Mesenchymal stem cell (in vitro differentiated cells and primary cell): ENCODE results near the gene SAMD4B.

Source experiments
- DNase-seq: peaks from one replicate; pipeline ENCODE4 v3.0.0-alpha.2; 2013
- H2AFZ ChIP-seq: one replicate; pipeline ENCODE4 v1.6.1; 2013; ENCODE audit warnings: low read depth, mild to moderate bottlenecking, control low read depth, inconsistent platforms, low read length, moderate library complexity
- H2AK5ac ChIP-seq: 2 replicates; pipeline ENCODE4 v1.6.1; 2013; ENCODE audit warnings: low read length, moderate library complexity, mild to moderate bottlenecking, inconsistent platforms; ENCODE audit not compliant: severe bottlenecking
- H2BK120ac ChIP-seq: one replicate; pipeline ENCODE4 v1.6.1; 2013; ENCODE audit warnings: low read depth, mild to moderate bottlenecking, inconsistent platforms, low read length, moderate library complexity
- H2BK12ac ChIP-seq, 2 experiments: one replicate each; pipeline ENCODE4 v1.6.1; 2013; ENCODE audit warnings: inconsistent platforms in 2 of 2, low read length in 2 of 2, mild to moderate bottlenecking in 2 of 2, moderate library complexity in 2 of 2, control low read depth in 1 of 2
- H2BK15ac ChIP-seq: one replicate; pipeline ENCODE4 v1.6.1; 2013; ENCODE audit warnings: mild to moderate bottlenecking, low read depth, inconsistent platforms; ENCODE audit not compliant: poor library complexity, severe bottlenecking
- H2BK5ac ChIP-seq: 2 replicates; pipeline ENCODE4 v1.6.1; 2013; ENCODE audit warnings: low read depth, mild to moderate bottlenecking, low read length, control low read depth, inconsistent platforms; ENCODE audit not compliant: poor library complexity, severe bottlenecking
- H3K14ac ChIP-seq, 2 experiments: one replicate each; pipeline ENCODE4 v1.6.1; 2013; ENCODE audit warnings: inconsistent platforms in 2 of 2, low read length in 2 of 2, control low read depth in 1 of 2, mild to moderate bottlenecking in 1 of 2, moderate library complexity in 1 of 2
- H3K18ac ChIP-seq, 2 experiments: one replicate each; pipeline ENCODE4 v1.6.1; 2013; ENCODE audit warnings: inconsistent platforms in 2 of 2, low read length in 2 of 2, control low read depth in 1 of 2, low read depth in 1 of 2, mild to moderate bottlenecking in 1 of 2
- H3K23ac ChIP-seq, 2 experiments: one replicate each; pipeline ENCODE4 v1.6.1; 2013; ENCODE audit warnings: inconsistent platforms in 2 of 2, low read length in 2 of 2, mild to moderate bottlenecking in 2 of 2, moderate library complexity in 2 of 2, control low read depth in 1 of 2
- H3K27ac ChIP-seq: 2 replicates; pipeline ENCODE4 v1.5.1; 2013; ENCODE audit warnings: mild to moderate bottlenecking, moderate library complexity, low read length, control low read depth, inconsistent platforms; ENCODE audit not compliant: poor library complexity, severe bottlenecking
- H3K27me3 ChIP-seq, 2 experiments: 2 replicates each; pipeline versions ENCODE4 v1.6.1 to v1.7.0; 2013; ENCODE audit warnings: low read length in 2 of 2, mild to moderate bottlenecking in 2 of 2, moderate library complexity in 2 of 2, control low read depth in 1 of 2, inconsistent platforms in 1 of 2; ENCODE audit not compliant: control insufficient read depth in 1 of 2, insufficient read depth in 1 of 2
- H3K36me3 ChIP-seq, 2 experiments: 2 replicates each; pipeline versions ENCODE4 v1.6.1 to v1.7.0; 2013; ENCODE audit warnings: low read length in 2 of 2, control low read depth in 1 of 2, inconsistent platforms in 1 of 2, low read depth in 1 of 2, mild to moderate bottlenecking in 1 of 2; ENCODE audit not compliant: insufficient read depth in 2 of 2, control insufficient read depth in 1 of 2
- H3K4ac ChIP-seq, 2 experiments: one replicate each; pipeline ENCODE4 v1.6.1; 2013; ENCODE audit warnings: inconsistent platforms in 2 of 2, low read length in 2 of 2, mild to moderate bottlenecking in 2 of 2, moderate library complexity in 2 of 2, control low read depth in 1 of 2, low read depth in 1 of 2
- H3K4me1 ChIP-seq: 2 replicates; pipeline ENCODE4 v1.6.1; 2013; ENCODE audit warnings: low read depth, low read length, control low read depth; ENCODE audit not compliant: control insufficient read depth, insufficient read depth
- H3K4me2 ChIP-seq: 2 replicates; pipeline ENCODE4 v1.6.1; 2013; ENCODE audit warnings: low read length, mild to moderate bottlenecking, inconsistent platforms; ENCODE audit not compliant: poor library complexity, severe bottlenecking
- H3K4me3 ChIP-seq, 2 experiments: 2 replicates each; pipeline versions ENCODE4 v1.5.1 to v1.7.0; 2013; ENCODE audit warnings: low read length in 2 of 2, mild to moderate bottlenecking in 2 of 2, control low read depth in 1 of 2, low read depth in 1 of 2; ENCODE audit not compliant: insufficient read depth in 1 of 2
- H3K79me1 ChIP-seq: replicated peaks from 2 replicates; pipeline ENCODE4 v1.6.1; 2013; ENCODE audit warnings: mild to moderate bottlenecking, control low read depth, low read length, inconsistent platforms; ENCODE audit not compliant: poor library complexity, severe bottlenecking
- H3K9ac ChIP-seq: 2 replicates; pipeline ENCODE4 v1.7.0; 2013; ENCODE audit warnings: mild to moderate bottlenecking, low read length, moderate library complexity
- H3K9me3 ChIP-seq: 2 replicates; pipeline ENCODE4 v1.7.0; 2013; ENCODE audit warnings: mild to moderate bottlenecking, low read length; ENCODE audit not compliant: control insufficient read depth
- H4K8ac ChIP-seq: one replicate; pipeline ENCODE4 v1.6.1; 2013; ENCODE audit warnings: inconsistent platforms, mild to moderate bottlenecking, low read length, moderate library complexity
- H4K91ac ChIP-seq: one replicate; pipeline ENCODE4 v1.6.1; 2013; ENCODE audit warnings: mild to moderate bottlenecking, low read length, inconsistent platforms
- WGBS: methylation state at CpG from one replicate; pipeline ENCODE4 v1.1.7; 2013; ENCODE audit warnings: mixed read lengths; 5-methylcytosine and 5-hydroxymethylcytosine counted together

SAMD4B gene

DNA sequence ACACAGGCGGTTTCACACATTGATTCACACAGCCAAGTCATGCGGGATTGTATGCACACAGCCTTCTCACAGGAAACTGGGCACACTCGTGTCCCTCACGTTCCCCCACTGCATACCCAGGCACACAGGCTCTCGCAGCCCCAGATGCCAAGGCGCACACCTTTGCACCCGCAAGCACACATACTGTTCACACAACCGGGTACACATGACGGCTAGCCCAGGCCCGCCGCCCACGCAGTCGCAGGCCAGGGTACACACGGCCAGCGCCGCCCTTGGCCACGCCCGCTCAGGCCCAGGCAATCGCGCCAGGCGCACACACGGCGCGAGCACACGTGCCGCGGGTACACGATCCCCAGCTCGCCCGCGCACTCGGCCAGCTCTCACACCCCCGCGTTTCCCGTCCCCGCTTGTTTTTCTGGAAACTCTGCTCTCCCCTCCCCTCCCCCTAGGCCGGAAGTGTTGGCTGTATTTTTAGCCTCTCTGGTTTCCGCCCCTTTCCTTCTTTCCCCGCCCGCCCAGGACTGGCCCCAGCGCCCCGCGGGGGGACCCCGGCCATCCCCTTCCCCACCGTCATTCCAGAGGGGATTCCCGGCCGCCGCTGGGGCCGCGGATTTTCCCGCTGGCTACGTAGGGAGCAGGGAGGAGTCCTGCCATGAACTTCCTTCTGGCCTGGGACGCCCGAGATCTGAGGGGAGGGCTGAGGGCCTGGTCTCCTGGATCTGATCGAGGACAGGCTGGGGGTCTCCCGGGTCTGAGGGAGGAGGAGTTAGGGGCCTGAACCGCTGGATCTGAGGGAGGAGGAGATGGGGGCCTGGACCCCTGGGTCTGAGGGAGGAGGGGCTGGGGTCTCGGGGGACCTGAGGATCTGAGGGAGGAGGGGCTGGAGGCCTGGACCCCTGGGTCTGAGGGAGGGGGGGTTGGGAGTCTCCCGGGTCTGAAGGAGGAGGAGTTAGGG, 60.4 kb downstream of the SAMD4B start:
- peak; percentile 96 for DNase-seq
- peak overlapping the region; percentile 89 for H2AK5ac ChIP-seq
- peak overlapping the region; percentile 100 for H2BK120ac ChIP-seq
- H3K9me3 ChIP-seq, result no peaks in the 10 kb centered on the region
- H3K27me3 ChIP-seq, result no peaks in the 10 kb centered on the region
- H3K18ac ChIP-seq, result peak overlapping the region; percentile 97 to 100
- H3K27ac ChIP-seq, result peak overlapping the region; percentile 85
- peak overlapping the region; percentile 52 to 68 for H3K4me3 ChIP-seq
- H3K4me1 ChIP-seq, result peaks cover 31% of the 10 kb centered on the region
- peak overlapping the region; percentile 99 for H4K91ac ChIP-seq
- peak overlapping the region; percentile 99 for H4K8ac ChIP-seq
- peak overlapping the region; percentile 86 for H2BK5ac ChIP-seq
- H3K4me2 ChIP-seq, result peak overlapping the region; percentile 94
- peaks cover 1 to 8% of the 10 kb centered on the region in 2 experiments for H3K36me3 ChIP-seq
- WGBS, result 4% methylated on average over 56 of the region's 59 CpGs
- H2BK15ac ChIP-seq, result peak overlapping the region; percentile 98
- peak overlapping the region; percentile 97 for H3K9ac ChIP-seq
- peak overlapping the region; percentile 94 to 99 for H3K14ac ChIP-seq
- peak overlapping the region; percentile 29 for H2AFZ ChIP-seq
- H3K23ac ChIP-seq, result peak overlapping the region in 1 of 2 experiments; percentile 94
- peaks cover 5% of the 10 kb centered on the region for H3K79me1 ChIP-seq
- peak overlapping the region; percentile 96 to 99 for H3K4ac ChIP-seq
- H2BK12ac ChIP-seq, result peak overlapping the region; percentile 100

DNA sequence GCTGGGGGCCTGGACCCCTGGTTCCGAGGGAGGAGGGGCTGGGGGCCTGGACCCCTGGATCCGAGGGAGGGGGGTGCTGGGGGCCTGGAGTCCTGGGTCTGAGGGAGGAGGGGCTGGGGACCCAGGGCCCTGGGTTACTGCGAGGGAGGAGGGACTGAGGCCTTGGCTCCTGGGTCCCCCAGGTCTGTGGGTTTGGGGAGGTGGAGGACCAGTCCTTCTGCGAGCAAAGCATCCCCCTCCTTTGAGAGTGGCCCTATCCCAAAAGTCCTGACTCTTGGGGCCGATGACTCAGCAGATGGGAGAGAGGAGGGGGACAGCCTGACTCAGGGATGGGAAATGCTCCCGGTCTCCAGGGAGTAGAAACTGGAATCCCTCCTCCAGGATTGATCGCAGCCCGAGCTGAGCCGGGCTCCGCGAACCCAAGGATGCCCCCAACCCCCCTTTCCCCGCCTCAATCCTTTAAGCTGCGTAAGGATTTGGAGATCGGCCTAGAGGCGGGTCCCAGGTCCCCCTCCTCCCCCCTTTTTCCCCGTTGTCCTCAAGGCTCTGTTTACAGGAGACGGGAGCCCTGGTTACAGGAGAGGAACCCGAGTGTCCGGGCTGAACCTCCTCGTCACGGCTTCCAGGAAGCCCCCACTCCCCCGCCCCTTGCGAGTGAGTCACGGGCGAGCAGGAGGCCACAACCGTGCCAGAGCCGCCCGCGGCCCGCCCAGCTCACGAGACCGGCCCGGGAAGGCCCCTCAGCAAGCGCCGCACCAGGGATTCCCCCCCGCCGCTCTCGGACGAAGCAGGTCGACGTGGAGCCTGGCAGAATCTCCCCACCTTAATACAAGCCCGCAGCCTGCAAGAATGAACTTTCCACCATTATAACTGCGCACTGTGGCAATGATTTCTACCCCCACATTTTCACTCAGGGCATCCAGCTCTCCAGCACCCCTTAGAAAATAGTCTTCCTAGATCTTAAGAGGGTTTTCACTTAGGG, 61.4 kb downstream of the SAMD4B start:
- peak overlapping the region; percentile 75 to 99 for H3K4ac ChIP-seq
- peak overlapping the region; percentile 20 to 70 for H3K4me3 ChIP-seq
- no peaks in the 10 kb centered on the region for H3K9me3 ChIP-seq
- H2BK15ac ChIP-seq, result peak overlapping the region; percentile 96
- peaks cover 11 to 17% of the 10 kb centered on the region in 2 experiments for H3K36me3 ChIP-seq
- peak overlapping the region in 1 of 2 experiments; percentile 57 for H3K23ac ChIP-seq
- H3K18ac ChIP-seq, result peak overlapping the region; percentile 97 to 98
- peaks cover 33% of the 10 kb centered on the region for H3K4me1 ChIP-seq
- no peaks in the 10 kb centered on the region for H3K27me3 ChIP-seq
- peak overlapping the region; percentile 100 for H2BK120ac ChIP-seq
- H2BK5ac ChIP-seq, result peak overlapping the region; percentile 86
- H3K9ac ChIP-seq, result peak overlapping the region; percentile 97
- peak overlapping the region; percentile 85 for H3K27ac ChIP-seq
- peak overlapping the region; percentile 94 for H3K4me2 ChIP-seq
- H3K14ac ChIP-seq, result peak overlapping the region in 1 of 2 experiments; percentile 99
- H2BK12ac ChIP-seq, result peak overlapping the region; percentile 94 to 100
- H2AFZ ChIP-seq, result no peak overlapping the region
- DNase-seq, result peak; percentile 100
- peak overlapping the region; percentile 99 for H4K91ac ChIP-seq
- 2% methylated on average over 43 of the region's 43 CpGs for WGBS
- H2AK5ac ChIP-seq, result no peak overlapping the region
- H4K8ac ChIP-seq, result peak overlapping the region; percentile 97
- peaks cover 2% of the 10 kb centered on the region for H3K79me1 ChIP-seq

DNA sequence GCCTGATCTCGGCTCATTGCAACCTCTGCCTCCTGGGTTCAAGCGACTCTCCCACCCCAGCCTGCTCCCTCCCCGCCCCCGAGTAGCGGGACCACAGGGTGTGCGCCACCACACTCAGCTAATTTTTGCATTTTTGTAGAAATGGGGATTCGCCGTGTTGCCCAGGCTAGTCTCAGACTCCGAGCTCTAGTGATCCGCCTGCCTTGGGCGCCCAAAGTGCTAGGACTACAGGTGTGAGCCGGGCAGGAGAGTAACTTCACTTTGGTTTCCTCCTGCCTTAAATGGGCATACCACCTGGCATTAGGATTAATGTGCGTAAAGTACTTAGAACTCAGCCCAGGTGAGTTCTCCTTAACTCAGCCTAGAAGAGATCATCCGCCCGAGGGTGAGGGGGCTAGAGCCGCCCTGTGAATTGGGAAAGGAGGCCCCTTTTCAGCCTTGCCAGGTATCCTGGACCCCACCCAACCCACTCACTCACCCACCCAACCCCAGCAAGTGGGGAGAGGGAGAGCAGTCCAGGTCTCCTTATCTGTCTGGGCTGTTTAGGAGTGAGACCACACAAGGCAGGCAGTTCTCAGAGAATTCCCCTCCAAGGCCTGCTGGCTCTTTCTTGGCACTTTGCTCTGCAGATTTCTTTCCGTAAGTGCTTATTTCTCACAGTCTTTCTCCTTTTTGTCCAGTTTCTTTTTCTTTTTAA, 63.2 kb downstream of the SAMD4B start:
- Histone ChIP-seq H2AK5ac (peak overlapping the region; percentile 56), H3K4me3 (peak overlapping the region in 1 of 2 experiments; percentile 76), H4K8ac (no peak overlapping the region), H3K27ac (no peak overlapping the region), H2BK120ac (no peak overlapping the region), H3K27me3 (no peaks in the 10 kb centered on the region), H3K4me2 (no peak overlapping the region), H3K9me3 (no peaks in the 10 kb centered on the region), H4K91ac (peak overlapping the region; percentile 83), H3K79me1 (no peaks in the 10 kb centered on the region), H3K4me1 (peaks cover 38% of the 10 kb centered on the region), H3K9ac (peak overlapping the region; percentile 93), H3K36me3 (peaks cover 13 to 15% of the 10 kb centered on the region in 2 experiments), H2BK12ac (peak overlapping the region; percentile 86 to 95), H2BK15ac (peak overlapping the region; percentile 26), H3K4ac (peak overlapping the region in 1 of 2 experiments; percentile 76), H3K23ac (no peak overlapping the region), H3K18ac (peak overlapping the region; percentile 42 to 58), H3K14ac (no peak overlapping the region), H2AFZ (no peak overlapping the region), H2BK5ac (no peak overlapping the region)
- WGBS, result 88% methylated on average over 13 of the region's 17 CpGs
- peak; percentile 52 for DNase-seq
